Activated CD4-positive, alpha-beta T cell treated with anti-CD3 and anti-CD28 coated beads, Interleukin-2, amount 50 U/mL, for 1 hour (primary cell): Measurements from ENCODE around the gene AKAP14.
A peak's percentile ranks its signal among the peaks of the same experiment; 100 is the strongest.
"Not testable (repeated sequence)": the region's sequence is repeated elsewhere in the genome, so short reads cannot be mapped to it uniquely, and the experiment has no call there.

Source experiments
- DNase-seq: peaks from one replicate; pipeline ENCODE4 v3.0.0-alpha.2; 2020

The AKAP14 gene

GRCh38 chrX:119895843-119896326 lies at the start of gene AKAP14:
Gene AKAP14, plus strand, starts transcription at chrX:119895893. Its CDS starts 7,331 bp downstream, at chrX:119903224.
- no peak for DNase-seq

GRCh38 chrX:119852382-119853353 lies 43.0 kb upstream of the AKAP14 start, which contains the start of gene UPF3B:
Gene UPF3B, minus strand, starts transcription at chrX:119852963. Its CDS starts 35 bp downstream, at chrX:119852928.
- DNase-seq: peak; percentile 91

- DNase-seq: no peak
Measured at GRCh38 chrX:119853444-119853843, 42.2 kb upstream of the AKAP14 start.

DNA sequence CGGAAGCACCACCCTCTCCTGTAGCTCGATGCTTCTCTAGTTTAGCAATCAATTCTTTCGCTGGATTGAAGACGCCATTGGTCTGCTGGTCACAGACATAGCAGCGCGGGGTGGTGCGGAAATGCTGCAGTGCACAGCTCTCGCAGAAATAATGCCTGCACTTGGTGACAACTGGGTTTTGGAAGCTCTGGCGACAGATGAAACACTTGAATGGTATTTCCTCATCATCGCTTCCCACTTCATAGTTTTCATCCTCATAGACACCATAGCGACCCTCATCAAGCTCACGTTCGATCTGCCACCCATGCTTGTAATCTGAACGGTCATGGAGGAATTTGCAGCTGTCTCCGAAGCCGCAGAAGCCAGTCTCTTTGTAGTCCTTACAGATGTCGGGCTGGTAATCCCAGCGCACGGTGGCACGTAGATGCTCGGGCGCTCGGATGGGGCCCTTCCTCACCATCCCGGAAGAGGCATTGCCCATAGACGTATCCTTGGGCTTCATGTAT lies 25.0 kb upstream of the AKAP14 start:
- DNase-seq: peak; percentile 26

- no peak for DNase-seq
Measured at GRCh38 chrX:119871245-119871598, 24.5 kb upstream of the AKAP14 start.

GRCh38 chrX:119871599-119872395 lies 23.9 kb upstream of the AKAP14 start, which contains the start of the genes NDUFA1 and RNF113A:
Gene NDUFA1, plus strand, starts transcription at chrX:119871832. Its CDS starts 80 bp downstream, at chrX:119871912.
Gene RNF113A, minus strand, starts transcription at chrX:119871733. Its CDS starts 120 bp downstream, at chrX:119871613.
- peak; percentile 80 for DNase-seq

DNA sequence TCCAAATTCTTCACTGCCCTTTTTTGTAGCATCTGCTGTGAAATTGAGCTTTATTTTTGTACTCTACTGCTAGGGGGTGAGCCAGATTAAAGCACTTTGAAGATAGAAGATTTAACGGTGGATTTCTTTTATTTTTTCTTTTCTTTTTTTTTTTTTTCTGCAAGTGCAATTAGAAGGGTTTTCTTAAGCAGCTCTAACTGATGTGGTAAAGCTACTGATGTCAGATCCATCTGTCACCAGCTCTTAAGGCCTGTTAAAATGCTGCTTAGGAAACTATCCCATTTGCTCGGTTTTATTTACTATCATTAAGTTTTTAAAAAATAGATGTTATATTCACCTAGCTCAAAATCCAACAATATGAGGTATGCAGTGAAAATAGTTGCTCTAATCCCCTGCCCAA lies 17.0 kb upstream of the AKAP14 start:
- DNase-seq: no peak

- DNase-seq: no peak
Measured at GRCh38 chrX:119880076-119880475, 15.6 kb upstream of the AKAP14 start.

- DNase-seq: peak; percentile 7
Measured at GRCh38 chrX:119880552-119881437, 14.9 kb upstream of the AKAP14 start.

GRCh38 chrX:119885554-119886428 lies 9.9 kb upstream of the AKAP14 start:
- no peak for DNase-seq

DNA sequence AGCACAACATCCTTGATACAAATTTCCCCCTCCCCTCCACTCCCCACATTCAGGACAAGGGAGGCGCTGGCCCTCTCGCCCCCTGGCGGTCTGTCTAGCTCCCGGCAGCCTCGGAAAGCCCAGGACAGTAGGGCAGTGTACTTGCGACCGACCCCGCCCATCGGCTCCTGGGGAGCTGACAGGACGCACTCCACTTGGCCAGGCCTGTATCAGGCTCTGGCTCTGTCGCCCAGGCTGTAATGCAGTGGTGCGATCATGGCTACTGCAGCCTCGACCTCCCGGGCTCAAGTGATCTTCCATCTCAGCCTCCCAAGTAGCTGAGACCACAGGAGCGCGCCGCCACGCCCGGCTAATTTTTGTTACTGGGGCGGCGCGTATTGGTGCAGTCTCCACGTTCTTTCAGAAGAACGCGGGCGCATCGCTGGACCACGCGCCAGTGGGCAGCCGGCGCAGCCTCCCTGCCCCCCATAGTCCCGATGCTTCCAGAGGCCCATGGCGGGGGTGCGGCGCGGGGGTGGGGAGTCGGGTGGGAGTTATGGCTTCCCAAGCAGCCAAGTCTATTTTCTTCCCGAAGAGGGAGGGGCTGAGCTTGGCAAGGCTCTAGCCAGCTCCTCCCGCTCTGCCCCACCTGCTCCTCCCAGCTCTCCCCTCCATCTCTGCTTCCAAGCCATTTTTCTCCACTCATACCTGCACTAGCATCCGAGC lies 7.8 kb upstream of the AKAP14 start:
- DNase-seq: peak; percentile 47

GRCh38 chrX:119890626-119891025 lies 5.1 kb upstream of the AKAP14 start:
- not testable (repeated sequence) for DNase-seq

DNA sequence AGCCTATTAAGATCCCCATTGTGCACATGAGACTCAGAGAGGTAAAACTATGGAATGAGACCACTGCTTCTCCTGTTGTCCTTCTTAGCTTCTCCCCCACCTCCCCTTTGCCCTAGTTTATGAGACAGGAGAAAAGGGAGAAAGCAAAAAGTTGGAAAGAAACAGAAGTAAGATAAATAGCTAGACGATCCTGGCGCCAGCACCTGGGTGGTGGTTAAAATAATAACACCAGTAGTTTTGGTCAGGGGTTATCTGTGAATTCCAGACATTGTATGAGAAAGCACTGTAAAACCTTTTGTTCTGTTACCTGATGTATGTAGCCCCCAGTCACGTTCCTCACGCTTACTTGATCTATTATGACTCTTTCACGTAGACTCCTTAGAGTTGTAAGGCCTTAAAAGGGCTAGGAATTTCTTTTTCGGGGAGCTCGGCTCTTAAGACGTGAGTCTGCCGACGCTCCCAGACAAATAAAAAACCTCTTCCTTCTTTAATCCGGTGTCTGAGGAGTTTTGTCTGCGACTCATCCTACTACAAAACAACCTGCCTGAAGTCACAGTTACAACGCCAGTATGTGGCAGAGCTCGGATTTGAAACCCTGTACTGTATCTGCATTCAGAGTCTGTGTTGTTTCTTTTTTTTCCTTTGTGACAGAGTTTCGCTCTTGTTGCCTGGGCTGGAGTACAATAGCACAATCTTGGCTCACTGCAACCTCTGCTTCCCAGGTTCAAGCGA lies 3.6 kb upstream of the AKAP14 start:
- DNase-seq: not testable (repeated sequence)

GRCh38 chrX:119899125-119899524 lies 3.4 kb downstream of the AKAP14 start:
- DNase-seq: no peak

- no peak for DNase-seq
Measured at GRCh38 chrX:119900976-119901375, 5.3 kb downstream of the AKAP14 start.

DNA sequence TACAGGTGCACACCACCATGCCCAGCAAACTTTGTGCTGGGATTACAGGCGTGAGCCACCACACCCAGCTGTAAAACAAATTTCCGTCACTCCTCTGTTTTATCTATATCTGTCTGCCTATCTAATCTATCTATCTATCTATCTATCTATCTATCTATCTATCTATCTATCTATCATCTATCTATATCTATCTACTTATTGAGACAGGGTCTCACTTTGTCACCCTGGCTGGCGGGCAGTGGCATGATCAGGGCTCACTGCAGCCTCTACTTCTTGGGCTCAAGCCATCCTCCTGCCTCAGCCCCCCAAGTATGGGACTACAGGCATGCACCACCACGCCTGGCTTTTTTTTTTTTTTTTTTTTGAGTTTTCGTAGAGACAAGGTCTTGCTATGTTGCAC lies 20.6 kb downstream of the AKAP14 start:
- no peak for DNase-seq

DNA sequence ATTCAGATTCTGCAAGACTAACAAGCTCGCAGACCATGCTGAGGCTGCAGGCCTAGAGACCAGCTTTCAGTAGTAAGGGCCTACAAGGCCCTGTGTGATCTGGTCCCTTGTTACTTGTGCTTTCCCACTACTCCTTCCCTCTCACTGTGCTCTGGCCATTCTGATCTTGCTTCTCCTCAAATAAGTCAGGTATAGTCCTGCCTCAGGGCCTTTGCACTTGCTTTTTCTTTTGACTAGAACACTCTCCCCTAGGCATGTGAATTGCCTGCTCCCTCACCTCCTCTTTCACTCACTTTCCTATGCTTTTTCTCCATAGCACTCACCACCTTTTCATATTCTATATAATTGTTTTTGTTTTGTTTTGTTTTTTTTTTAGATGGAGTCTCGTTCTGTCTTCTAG lies 22.2 kb downstream of the AKAP14 start:
- DNase-seq: no peak

DNA sequence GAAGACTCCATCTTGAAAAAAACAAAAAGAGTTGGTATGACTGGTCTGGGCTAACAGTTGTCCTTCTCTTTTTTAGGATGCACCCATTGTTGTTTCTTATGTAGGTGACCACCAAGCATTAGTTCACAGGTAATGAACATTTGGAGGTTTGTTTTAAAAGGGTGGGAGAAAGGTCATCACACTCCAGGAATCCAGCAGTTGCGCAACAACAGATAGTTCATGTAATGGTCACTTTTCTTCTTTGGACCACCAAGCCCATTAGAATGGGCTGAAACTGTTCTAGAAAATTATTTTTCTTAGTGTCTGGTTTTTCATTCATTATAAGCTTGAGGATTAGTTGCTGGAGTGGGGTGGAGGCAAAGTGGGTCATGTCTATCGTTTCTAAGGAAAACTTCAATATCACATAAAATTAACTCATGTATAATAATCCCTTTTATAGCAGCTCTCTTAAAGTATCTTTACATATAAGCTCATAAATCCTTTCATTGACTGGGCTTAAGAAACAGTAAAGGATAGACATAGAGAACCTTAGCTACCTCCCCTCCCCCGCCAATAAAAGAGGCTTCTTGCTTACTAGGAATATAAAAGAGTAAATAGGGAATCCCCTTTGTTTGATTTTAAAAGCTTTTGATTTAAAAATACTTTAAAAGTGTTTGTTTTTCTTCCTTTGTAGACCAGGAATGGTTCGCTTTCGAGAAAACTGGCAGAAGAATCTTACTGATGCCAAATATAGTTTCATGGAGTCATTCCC lies 24.3 kb downstream of the AKAP14 start:
- DNase-seq: no peak

- not testable (repeated sequence) for DNase-seq
Measured at GRCh38 chrX:119922391-119922790, 26.7 kb downstream of the AKAP14 start.
